K562 (cell line): ENCODE measurements around the gene TCF12. TPM values are rescaled to one million over a fixed set of nuclear protein-coding genes. Genes with fewer than 3 reads are reported as not detected.

Experiments
- JUNB ChIP-seq: fragments of 450-650 bp; formaldehyde crosslinking; conservative IDR thresholded peaks from 2 replicates; pipeline ENCODE4 v1.4.0; 2020; ENCODE audit warnings: mild to moderate bottlenecking
- MGA ChIP-seq: fragments of 450-650 bp; IDR thresholded peaks from 2 replicates; pipeline ENCODE4 v1.6.1; 2016; ENCODE audit warnings: mild to moderate bottlenecking, moderate library complexity
- MYC ChIP-seq, 2 experiments: fragments of 250-450 bp in 1 of 2; sonication (Bioruptor Pico) in 1 of 2; IDR thresholded peaks; 2 replicates each; pipeline versions ENCODE4 v1.5.1 to v1.6.1; 2012 to 2021; ENCODE audit warnings: low read depth in 2 of 2, borderline replicate concordance in 1 of 2, improper control_type of control experiment in 1 of 2, low read length in 1 of 2, mild to moderate bottlenecking in 1 of 2, moderate library complexity in 1 of 2
- POLR2AphosphoS2 ChIP-seq: IDR thresholded peaks from 2 replicates; pipeline ENCODE4 v1.6.1; 2012; ENCODE audit warnings: low read length, improper control_type of control experiment
- PPARD ChIP-seq: fragments of 250-450 bp; sonication (Bioruptor Pico); IDR thresholded peaks from 2 replicates; pipeline ENCODE4 v1.8.0; 2022; ENCODE audit warnings: inconsistent platforms, mild to moderate bottlenecking, moderate library complexity
- RFX5 ChIP-seq: IDR thresholded peaks from 2 replicates; pipeline ENCODE4 v1.6.1; 2011; ENCODE audit warnings: low read depth, mild to moderate bottlenecking, improper control_type of control experiment, low read length
- RFX7 ChIP-seq: fragments of 250-450 bp; sonication (Bioruptor Pico); IDR thresholded peaks from 2 replicates; pipeline ENCODE4 v1.5.1; 2021; ENCODE audit warnings: mild to moderate bottlenecking
- TCFL5 ChIP-seq: fragments of 250-450 bp; sonication (Bioruptor Pico); conservative IDR thresholded peaks from 2 replicates; pipeline ENCODE4 v1.6.1; 2021; ENCODE audit warnings: mild to moderate bottlenecking, moderate library complexity, matching md5 sums
- TFE3 ChIP-seq: fragments of 450-650 bp; formaldehyde crosslinking; IDR thresholded peaks from 2 replicates; pipeline ENCODE4 v1.4.0; 2020; ENCODE audit warnings: mild to moderate bottlenecking, mixed read lengths
- TRIM28 ChIP-seq: fragments of 450-650 bp; IDR thresholded peaks from 2 replicates; pipeline ENCODE4 v1.6.1; 2017
- ZNF282 ChIP-seq: sonication (generic); formaldehyde crosslinking; IDR thresholded peaks from 2 replicates; pipeline ENCODE4 v1.8.1; 2023; ENCODE audit warnings: missing genetic modification reagents
- ZZZ3 ChIP-seq: fragments of 450-650 bp; IDR thresholded peaks from 2 replicates; pipeline ENCODE4 v1.6.1; 2016; ENCODE audit warnings: antibody characterized with exemption, mild to moderate bottlenecking, moderate library complexity
- polyA plus RNA-seq, 8 experiments: library from polyadenylated mRNA; depleted of rRNA in 4 of 8; stranded (reverse) in 5 of 8; unstranded in 3 of 8; fragments of >200 nt; fragmentation: Nextera tagmentation in 2 of 8; fragmentation: Illumina TruSeq in 1 of 8; extraction: Ambion mirVana in 2 of 8; extraction: Trizol in 1 of 8; gene quantifications; 2 replicates each; pipeline versions ENCODE4 v1.2.1 to v1.2.3, GENCODE V29; 2011 to 2014; ENCODE audit warnings: inconsistent platforms in 1 of 8, missing spikeins in 1 of 8
- total RNA-seq, 7 experiments: library from RNA; depleted of rRNA in 6 of 7; stranded (reverse); fragments of >200 nt in 6 of 7; fragmentation: Illumina TruSeq in 2 of 7; extraction: Trizol in 2 of 7; gene quantifications; 2 replicates each; pipeline versions ENCODE4 v1.2.1 to v1.2.3, GENCODE V29; 2011 to 2021; ENCODE audit warnings: low replicate concordance in 1 of 7
- TF ChIP-seq, protein P1 (sequence below): fragments of 250-450 bp; sonication (Bioruptor Pico); IDR thresholded peaks from 2 replicates; pipeline ENCODE4 v1.8.0; 2022; ENCODE audit warnings: inconsistent platforms

The TCF12 gene
- total and polyA plus RNA-seq, 9 of the 15 experiments (the other 6 are each of a cell fraction or from before 2014, with no cell fraction given) = 10.5 to 132 (median 52.9) TPM

- TF ChIP-seq MGA (peak; percentile 92), ZZZ3 (no peak), TCFL5 (peak; percentile 44; the same call in 1 of the 2 replicates), POLR2AphosphoS2 (no peak), RFX7 (no peak), RFX5 (no peak), TRIM28 (no peak), TFE3 (CRISPR knock-in tag) (no peak), MYC (IDR thresholded peaks at IDR 0.05; ENCODE audit: low read depth, low read length) (peak; percentile 97), MYC (CRISPR knock-in tag; IDR thresholded peaks at IDR 0.05; ENCODE audit: borderline replicate concordance, low read depth) (no peak), ZNF282 (CRISPR knock-in tag) (no peak), JUNB (CRISPR knock-in tag) (no peak), PPARD (CRISPR knock-in tag) (no peak)
- TF ChIP-seq, protein P1, sequence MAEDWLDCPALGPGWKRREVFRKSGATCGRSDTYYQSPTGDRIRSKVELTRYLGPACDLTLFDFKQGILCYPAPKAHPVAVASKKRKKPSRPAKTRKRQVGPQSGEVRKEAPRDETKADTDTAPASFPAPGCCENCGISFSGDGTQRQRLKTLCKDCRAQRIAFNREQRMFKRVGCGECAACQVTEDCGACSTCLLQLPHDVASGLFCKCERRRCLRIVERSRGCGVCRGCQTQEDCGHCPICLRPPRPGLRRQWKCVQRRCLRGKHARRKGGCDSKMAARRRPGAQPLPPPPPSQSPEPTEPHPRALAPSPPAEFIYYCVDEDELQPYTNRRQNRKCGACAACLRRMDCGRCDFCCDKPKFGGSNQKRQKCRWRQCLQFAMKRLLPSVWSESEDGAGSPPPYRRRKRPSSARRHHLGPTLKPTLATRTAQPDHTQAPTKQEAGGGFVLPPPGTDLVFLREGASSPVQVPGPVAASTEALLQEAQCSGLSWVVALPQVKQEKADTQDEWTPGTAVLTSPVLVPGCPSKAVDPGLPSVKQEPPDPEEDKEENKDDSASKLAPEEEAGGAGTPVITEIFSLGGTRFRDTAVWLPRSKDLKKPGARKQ (CRISPR knock-in tag) = no peak
Observed at GRCh38 chr15:57321973-57322601, 403.6 kb downstream of the TCF12 start (continued).
